ENCODE data around the gene DOCK2.

- TF ChIP-seq ZNF425 (CRISPR knock-in tag; conservative IDR thresholded peaks at IDR 0.05) (no peak), CTCF (IDR thresholded peaks at IDR 0.05) (no peak), E2F4 (CRISPR knock-in tag; IDR thresholded peaks at IDR 0.05; ENCODE audit: borderline replicate concordance, low read depth) (no peak), RELA (CRISPR knock-in tag; IDR thresholded peaks at IDR 0.05; ENCODE audit: borderline replicate concordance) (no peak), E2F5 (CRISPR knock-in tag; IDR thresholded peaks at IDR 0.05) (no peak)
These were observed 98.8 kb downstream of the DOCK2 start for GRCh38 chr5:169735913-169736312.

Measured in WTC11 (cell line).